WTC11 (cell line): ENCODE measurements around the gene RNF39. TPM values are rescaled to one million over a fixed set of nuclear protein-coding genes. Genes with fewer than 3 reads are reported as not detected.

Source experiments
- ATAC-seq: fragments of 200-7000 bp; cut with Tn5 transposase; 2 replicates; pipeline ENCODE4 v1.10.0; 2021; ENCODE audit warnings: mild to moderate bottlenecking, moderate library complexity
- CTCF ChIA-PET: fragments of 300-600 bp; sonication (Branson Sonifier 250); formaldehyde crosslinking; loops from one replicate; lab custom pipeline; 2021; ENCODE audit warnings: antibody characterized with exemption; lab: Charles Lee
- POLR2A ChIA-PET: fragments of 350-600 bp; sonication (Branson Sonifier 250); formaldehyde crosslinking; loops from one replicate; lab custom pipeline; 2021; ENCODE audit warnings: antibody characterized with exemption; lab: Charles Lee
- DNase-seq: peaks from one replicate; pipeline ENCODE4 v3.0.0; 2021; ENCODE audit warnings: low spot score
- H3K27ac Mint-ChIP-seq: 2 replicates; pipeline ENCODE4 v1.8.0; 2021; ENCODE audit warnings: mixed read lengths
- H3K27me3 Mint-ChIP-seq: 2 replicates; pipeline ENCODE4 v1.8.0; 2021; ENCODE audit warnings: low read depth, mild to moderate bottlenecking, moderate library complexity, mixed read lengths
- H3K36me3 Mint-ChIP-seq: 2 replicates; pipeline ENCODE4 v1.8.0; 2021; ENCODE audit warnings: mixed read lengths
- H3K4me1 Mint-ChIP-seq: 2 replicates; pipeline ENCODE4 v1.8.0; 2022; ENCODE audit warnings: mixed read lengths
- H3K4me3 Mint-ChIP-seq: 2 replicates; pipeline ENCODE4 v1.8.0; 2021; ENCODE audit warnings: mild to moderate bottlenecking, moderate library complexity, mixed read lengths
- H3K9me3 Mint-ChIP-seq: 2 replicates; pipeline ENCODE4 v1.8.0; 2021; ENCODE audit warnings: mixed read lengths
- ATF2 ChIP-seq: sonication (generic); formaldehyde crosslinking; IDR thresholded peaks from 2 replicates; pipeline ENCODE4 v1.8.1; 2022; ENCODE audit warnings: low read depth, missing genetic modification reagents, borderline replicate concordance
- ATF6 ChIP-seq: sonication (generic); formaldehyde crosslinking; IDR thresholded peaks from 2 replicates; pipeline ENCODE4 v1.8.1; 2023; ENCODE audit warnings: mild to moderate bottlenecking, missing genetic modification reagents
- ELF4 ChIP-seq: sonication (generic); formaldehyde crosslinking; IDR thresholded peaks from 2 replicates; pipeline ENCODE4 v1.8.1; 2022; ENCODE audit warnings: low read depth, mild to moderate bottlenecking, moderate library complexity, missing genetic modification reagents
- ETV6 ChIP-seq: sonication (generic); formaldehyde crosslinking; IDR thresholded peaks from 2 replicates; pipeline ENCODE4 v1.8.1; 2022; ENCODE audit warnings: mild to moderate bottlenecking, missing genetic modification reagents
- HMGXB4 ChIP-seq: sonication (generic); formaldehyde crosslinking; IDR thresholded peaks from 2 replicates; pipeline ENCODE4 v1.8.1; 2023; ENCODE audit warnings: mild to moderate bottlenecking, moderate library complexity, missing genetic modification reagents
- JAZF1 ChIP-seq: fragments of 250-450 bp; sonication (Bioruptor Pico); IDR thresholded peaks from 2 replicates; pipeline ENCODE4 v1.9.0; 2021; ENCODE audit warnings: moderate library complexity, mild to moderate bottlenecking, inconsistent platforms
- MAX ChIP-seq: sonication (generic); formaldehyde crosslinking; IDR thresholded peaks from 2 replicates; pipeline ENCODE4 v1.8.0; 2022; ENCODE audit warnings: mild to moderate bottlenecking, missing genetic modification reagents
- MYBL2 ChIP-seq: sonication (generic); formaldehyde crosslinking; IDR thresholded peaks from 2 replicates; pipeline ENCODE4 v1.8.1; 2023; ENCODE audit warnings: mild to moderate bottlenecking, moderate library complexity, missing genetic modification reagents
- NFE2L1 ChIP-seq: sonication (generic); formaldehyde crosslinking; IDR thresholded peaks from 2 replicates; pipeline ENCODE4 v1.8.1; 2023; ENCODE audit warnings: missing genetic modification reagents
- NFYB ChIP-seq: sonication (generic); formaldehyde crosslinking; conservative IDR thresholded peaks from 2 replicates; pipeline ENCODE4 v1.8.0; 2022; ENCODE audit warnings: low read depth, missing genetic modification reagents
- OVOL2 ChIP-seq: fragments of 250-450 bp; sonication (Bioruptor Pico); IDR thresholded peaks from 2 replicates; pipeline ENCODE4 v1.9.0; 2021; ENCODE audit warnings: mild to moderate bottlenecking, borderline replicate concordance
- PREB ChIP-seq: sonication (generic); formaldehyde crosslinking; IDR thresholded peaks from 2 replicates; pipeline ENCODE4 v1.8.1; 2022; ENCODE audit warnings: mild to moderate bottlenecking, missing genetic modification reagents, moderate library complexity, borderline replicate concordance
- SP1 ChIP-seq: sonication (generic); formaldehyde crosslinking; conservative IDR thresholded peaks from 2 replicates; pipeline ENCODE4 v1.8.1; 2022; ENCODE audit warnings: missing genetic modification reagents
- TP53 ChIP-seq: sonication (generic); formaldehyde crosslinking; IDR thresholded peaks from 2 replicates; pipeline ENCODE4 v1.8.1; 2023; ENCODE audit warnings: mild to moderate bottlenecking, missing genetic modification reagents
- ZBTB21 ChIP-seq: sonication (generic); formaldehyde crosslinking; IDR thresholded peaks from 2 replicates; pipeline ENCODE4 v1.8.1; 2023; ENCODE audit warnings: mild to moderate bottlenecking, missing genetic modification reagents, borderline replicate concordance
- ZNF138 ChIP-seq: sonication (generic); formaldehyde crosslinking; conservative IDR thresholded peaks from 2 replicates; pipeline ENCODE4 v1.8.1; 2022; ENCODE audit warnings: mild to moderate bottlenecking, moderate library complexity, missing genetic modification reagents
- ZNF219 ChIP-seq: sonication (generic); formaldehyde crosslinking; IDR thresholded peaks from 2 replicates; pipeline ENCODE4 v1.8.0; 2023; ENCODE audit warnings: missing genetic modification reagents, mild to moderate bottlenecking, borderline replicate concordance
- ZNF281 ChIP-seq: sonication (generic); formaldehyde crosslinking; IDR thresholded peaks from 2 replicates; pipeline ENCODE4 v1.8.0; 2023; ENCODE audit warnings: mild to moderate bottlenecking, missing genetic modification reagents
- ZNF416 ChIP-seq: fragments of 250-450 bp; sonication (Bioruptor Pico); IDR thresholded peaks from 2 replicates; pipeline ENCODE4 v1.9.0; 2021; ENCODE audit warnings: mild to moderate bottlenecking, inconsistent platforms
- ZNF532 ChIP-seq: fragments of 250-450 bp; sonication (Bioruptor Pico); IDR thresholded peaks from 2 replicates; pipeline ENCODE4 v1.9.0; 2021; ENCODE audit warnings: mild to moderate bottlenecking, borderline replicate concordance
- total RNA-seq: library from RNA; stranded (reverse); gene quantifications from 3 replicates; pipeline ENCODE4 v1.2.3, GENCODE V29; 2021

Gene RNF39
- total RNA-seq, 1 experiment from 2014 or later: 5.1 TPM

GRCh38 chr6:30122515-30122914, 46.9 kb upstream of the RNF39 start:
- no peak for TF ChIP-seq ZNF281 (CRISPR knock-in tag)
- TF ChIP-seq NFYB (CRISPR knock-in tag): no peak
- TF ChIP-seq NFE2L1 (CRISPR knock-in tag): no peak
- TF ChIP-seq OVOL2: no peak
- TF ChIP-seq ZNF138 (CRISPR knock-in tag): no peak
- TF ChIP-seq ATF6: no peak
- no peak for TF ChIP-seq PREB (CRISPR knock-in tag)
- TF ChIP-seq MAX: no peak
- TF ChIP-seq ELF4 (CRISPR knock-in tag): no peak
- no peak for TF ChIP-seq HMGXB4 (CRISPR knock-in tag)
- no peak for TF ChIP-seq ZBTB21 (CRISPR knock-in tag)
- no peak for TF ChIP-seq SP1 (CRISPR knock-in tag)
- no peak for TF ChIP-seq ZNF219 (CRISPR knock-in tag)
- no peak for TF ChIP-seq JAZF1
- TF ChIP-seq, all 79 proteins: peak for 0
- POLR2A ChIA-PET: no interaction called here
- ATAC-seq: no peak
- H3K4me1 Mint-ChIP-seq: peaks cover 5% of the 10 kb centered on the region; the same call in 1 of the 2 replicates
- no peak overlapping the region for H3K4me3 Mint-ChIP-seq
- CTCF ChIA-PET: interaction anchor here (2.7 to 13.4 kb wide), 2 partner anchors 9 to 18 kb away, joined by 19 to 389 read pairs; no protein-coding TSS in a partner anchor
- no peak overlapping the region for H3K27ac Mint-ChIP-seq
- H3K27me3 Mint-ChIP-seq: peaks cover 49% of the 10 kb centered on the region
- H3K36me3 Mint-ChIP-seq: no peaks in the 10 kb centered on the region
- no peak for DNase-seq
- H3K9me3 Mint-ChIP-seq: no peaks in the 10 kb centered on the region

GRCh38 chr6:30121446-30122366, 46.1 kb upstream of the RNF39 start:
- H3K27ac Mint-ChIP-seq: no peak overlapping the region
- H3K4me3 Mint-ChIP-seq: no peak overlapping the region
- CTCF ChIA-PET: interaction anchor here (2.7 to 13.4 kb wide), 2 partner anchors 9 to 18 kb away, joined by 19 to 389 read pairs; no protein-coding TSS in a partner anchor
- no peaks in the 10 kb centered on the region for H3K9me3 Mint-ChIP-seq
- peaks cover 41% of the 10 kb centered on the region for H3K27me3 Mint-ChIP-seq
- POLR2A ChIA-PET: no interaction called here
- H3K36me3 Mint-ChIP-seq: no peaks in the 10 kb centered on the region
- DNase-seq (no peak), ATAC-seq (no peak)
- no peaks in the 10 kb centered on the region; the same call in 1 of the 2 replicates for H3K4me1 Mint-ChIP-seq
- TF ChIP-seq MYBL2 (no peak), ETV6 (no peak), ZNF532 (no peak), TP53 (no peak), ZNF416 (CRISPR knock-in tag) (no peak), ATF2 (CRISPR knock-in tag) (no peak)
